Caki2 (cell line): ENCODE data around the gene ALDH4A1. TPM values are rescaled to one million over a fixed set of nuclear protein-coding genes. Genes with fewer than 3 reads are reported as not detected.

Source experiments
- DNase-seq: peaks from one replicate; pipeline ENCODE4 v3.0.0-alpha.2; 2015; ENCODE audit warnings: low read depth
- in situ Hi-C: cut with HindIII; loops from 2 replicates; pipeline ENCODE4 v1.10.0; 2016; ENCODE audit warnings: low sequenced_read_pairs, low pct_unique_long_range_greater_than_20kb, mixed read lengths
- total RNA-seq: library from RNA; depleted of rRNA; stranded (reverse); fragments of >200 nt; shearing (Covaris generic); gene quantifications from 2 replicates; pipeline ENCODE4 v1.2.3, GENCODE V29; 2014; ENCODE audit warnings: low replicate concordance

The ALDH4A1 gene
- total RNA-seq, 1 experiment from 2014 or later, result 34.8 TPM

GRCh38 chr1:18885311-18886002 lies 16.9 kb downstream of the ALDH4A1 start:
- no peak for DNase-seq
- in situ Hi-C loops, result no loop called here

DNA sequence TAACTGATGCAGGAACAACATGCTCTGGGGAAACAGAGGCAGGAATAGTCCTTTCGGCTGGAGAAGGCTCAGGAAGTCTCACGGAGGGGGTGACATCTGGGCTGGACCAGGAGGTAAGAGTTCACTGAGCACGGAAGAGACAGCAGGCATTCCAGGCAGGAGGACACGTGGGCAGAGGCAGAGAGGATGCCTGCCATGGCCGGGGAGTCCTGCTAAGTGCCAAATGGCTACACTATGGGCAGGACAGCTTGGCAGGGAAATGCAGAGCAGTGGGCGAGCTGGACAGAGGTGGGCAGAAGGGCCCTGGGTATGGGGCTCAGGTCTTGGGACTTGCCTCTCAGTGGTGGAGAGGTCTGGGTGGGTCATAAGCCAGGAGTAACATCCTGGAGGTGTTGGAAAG lies 17.6 kb downstream of the ALDH4A1 start:
- DNase-seq, result no peak
- in situ Hi-C loops, result no loop called here

GRCh38 chr1:18884419-18884717 lies 18.0 kb downstream of the ALDH4A1 start:
- in situ Hi-C loops, result no loop called here
- no peak for DNase-seq

GRCh38 chr1:18883636-18884418 lies 18.5 kb downstream of the ALDH4A1 start:
- in situ Hi-C loops, result no loop called here
- DNase-seq, result peak; percentile 49

DNA sequence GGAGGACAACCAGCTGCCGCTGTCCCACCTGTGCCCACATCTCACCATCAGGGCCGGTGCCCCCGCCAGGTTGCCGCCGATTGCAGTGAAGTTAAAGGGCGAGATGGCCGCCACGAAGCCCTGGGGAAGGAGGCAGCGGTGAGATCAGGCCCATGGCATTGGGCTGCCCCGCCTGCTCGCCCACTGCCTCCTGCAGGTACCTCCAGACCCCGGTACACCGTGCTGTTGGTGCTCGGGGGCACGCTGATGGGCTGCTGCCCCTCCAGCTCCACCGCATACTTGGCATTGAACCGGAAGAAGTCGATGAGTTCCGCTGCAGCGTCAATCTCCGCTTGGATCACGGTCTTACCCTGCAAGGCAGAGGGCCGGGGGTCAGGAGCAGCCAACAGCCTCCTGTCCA lies 19.3 kb downstream of the ALDH4A1 start:
- in situ Hi-C loops, result no loop called here
- no peak for DNase-seq

DNA sequence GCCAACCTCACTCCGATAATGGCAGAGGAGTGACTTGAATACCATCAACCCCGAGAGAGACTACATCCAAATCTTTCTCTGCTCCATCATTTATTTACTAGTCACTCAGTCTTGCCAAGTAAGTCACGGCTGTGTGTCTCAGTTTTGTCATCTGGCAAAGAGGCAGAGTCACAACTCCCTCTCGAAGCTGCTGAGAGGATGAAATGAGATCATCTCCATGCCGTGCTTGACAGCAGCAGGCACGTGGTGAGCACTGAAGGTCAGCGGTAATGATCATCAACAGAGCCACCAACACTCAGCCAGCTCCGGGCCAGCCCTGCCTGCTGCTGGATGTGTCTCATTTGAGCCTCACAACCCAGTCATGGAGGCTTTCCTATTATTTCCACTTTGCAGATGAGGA lies 19.9 kb downstream of the ALDH4A1 start:
- in situ Hi-C loops, result no loop called here
- peak; percentile 44 for DNase-seq

- in situ Hi-C loops, result no loop called here
- DNase-seq, result no peak
Measured at GRCh38 chr1:18881642-18882431, 20.5 kb downstream of the ALDH4A1 start.

DNA sequence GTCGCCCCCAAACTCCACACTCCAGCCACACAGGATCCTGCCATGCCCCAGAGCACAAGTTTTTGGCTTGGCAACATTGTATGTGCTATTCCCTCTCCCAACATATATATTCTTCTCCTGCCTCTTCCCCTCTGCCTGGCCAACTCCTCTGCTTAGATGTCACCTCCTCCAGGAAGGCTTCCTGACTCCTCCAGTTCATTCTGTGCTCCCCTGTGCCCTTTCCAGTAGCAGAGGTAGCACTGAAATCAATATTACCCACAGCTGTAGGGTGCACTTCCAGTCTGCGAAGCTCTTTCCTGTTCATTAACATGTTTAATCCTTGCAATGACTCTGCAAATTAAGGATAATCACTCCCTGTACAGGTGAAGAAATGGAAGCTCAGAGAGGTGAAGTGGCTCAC lies 21.2 kb downstream of the ALDH4A1 start:
- DNase-seq, result no peak
- in situ Hi-C loops, result no loop called here

- in situ Hi-C loops, result no loop called here
Measured at GRCh38 chr1:18880585-18880984, 21.8 kb downstream of the ALDH4A1 start.

DNA sequence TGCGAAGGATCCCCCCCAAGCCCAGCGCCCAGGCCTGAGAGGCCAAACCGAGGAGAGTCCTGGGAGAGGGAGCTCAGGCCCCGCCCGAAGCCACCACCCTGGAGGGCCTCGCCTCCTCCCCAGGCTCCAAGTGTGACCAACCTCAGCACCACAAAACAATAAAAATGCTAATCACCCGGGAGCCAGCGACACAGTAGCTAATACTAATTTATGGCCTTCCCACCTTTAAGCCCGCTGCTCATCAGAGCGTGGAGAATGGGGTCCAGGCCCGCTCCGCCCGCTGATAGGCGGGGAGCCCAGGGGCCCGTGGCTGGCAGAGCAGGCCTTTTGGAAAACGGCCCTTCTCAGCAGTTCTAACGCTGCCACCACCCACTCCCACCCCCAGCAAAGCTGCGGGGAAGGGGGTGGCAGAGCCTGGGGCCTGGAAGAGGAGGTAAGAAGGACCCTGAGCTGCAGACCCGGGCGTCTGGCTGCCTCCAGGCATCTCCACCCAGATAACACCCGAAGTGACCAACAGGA lies 22.5 kb downstream of the ALDH4A1 start:
- in situ Hi-C loops, result no loop called here
- DNase-seq, result no peak

More at GRCh38 chr1:18880585-18880984, 21.8 kb downstream of the ALDH4A1 start:
- DNase-seq, result no peak

DNA sequence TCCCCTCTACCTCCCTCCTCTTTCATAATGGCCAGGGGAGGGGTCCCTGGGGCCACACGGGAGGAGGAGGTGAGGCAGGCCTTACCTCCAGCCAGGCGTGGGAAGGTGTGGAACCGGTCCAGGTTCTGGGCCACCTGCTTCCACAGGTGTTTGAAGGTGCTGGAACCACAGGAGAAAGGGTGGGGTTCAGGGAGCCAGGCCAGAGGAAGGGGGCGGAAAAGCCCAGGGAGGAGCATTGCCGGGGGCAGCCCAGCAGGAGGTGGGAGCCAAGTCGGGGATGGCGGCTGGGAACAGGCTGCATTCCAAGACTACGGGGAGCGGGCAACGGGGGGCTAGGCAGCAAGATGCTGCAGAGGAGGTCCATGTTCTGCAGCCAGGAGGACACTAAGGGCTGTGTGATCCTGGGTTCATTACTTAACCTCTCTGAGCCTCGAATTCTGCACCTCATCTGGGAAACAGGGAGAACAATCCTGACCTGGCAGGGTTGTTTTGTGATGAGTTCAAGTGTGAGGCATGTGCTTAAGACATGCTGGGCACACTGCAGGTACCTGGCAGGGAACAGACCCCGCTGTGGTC lies 23.1 kb downstream of the ALDH4A1 start:
- in situ Hi-C loops, result no loop called here

DNA sequence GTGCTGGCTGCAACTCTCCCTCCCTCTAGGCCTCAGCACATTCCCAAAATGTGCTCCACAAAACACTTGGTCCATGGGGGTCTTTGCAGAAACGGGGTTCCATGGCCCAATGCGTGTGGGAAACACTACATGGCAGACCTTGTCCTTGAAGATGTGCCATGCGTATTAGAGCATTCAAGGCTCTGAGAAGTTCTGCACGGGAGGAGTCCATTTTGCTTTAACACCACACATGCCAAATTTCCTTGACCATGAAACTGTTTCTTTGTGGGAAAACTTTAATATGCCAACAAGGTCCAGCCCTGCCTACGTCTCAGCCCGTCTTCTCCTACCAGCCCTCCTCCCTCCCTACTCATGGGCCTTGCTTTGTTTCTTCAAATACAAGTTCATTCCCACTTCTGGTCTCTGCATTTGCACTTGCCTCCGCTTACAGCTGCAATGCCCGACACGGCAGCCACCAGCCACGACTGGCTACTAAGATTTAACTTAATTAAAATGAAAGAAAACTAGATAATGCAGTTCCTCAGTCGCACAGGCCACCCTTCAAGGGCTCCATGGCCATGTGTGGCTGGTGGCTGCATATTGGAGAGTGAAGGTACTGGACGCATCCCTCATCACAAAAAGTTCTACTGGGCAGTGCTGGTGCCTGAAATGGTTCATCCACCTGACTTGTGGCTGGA lies 23.7 kb downstream of the ALDH4A1 start:
- no peak for DNase-seq
- in situ Hi-C loops, result no loop called here

More for the DNA sequence above, 23.1 kb downstream of the ALDH4A1 start:
- no peak for DNase-seq

GRCh38 chr1:18877282-18877681 lies 25.1 kb downstream of the ALDH4A1 start:
- in situ Hi-C loops, result no loop called here
- DNase-seq, result no peak

DNA sequence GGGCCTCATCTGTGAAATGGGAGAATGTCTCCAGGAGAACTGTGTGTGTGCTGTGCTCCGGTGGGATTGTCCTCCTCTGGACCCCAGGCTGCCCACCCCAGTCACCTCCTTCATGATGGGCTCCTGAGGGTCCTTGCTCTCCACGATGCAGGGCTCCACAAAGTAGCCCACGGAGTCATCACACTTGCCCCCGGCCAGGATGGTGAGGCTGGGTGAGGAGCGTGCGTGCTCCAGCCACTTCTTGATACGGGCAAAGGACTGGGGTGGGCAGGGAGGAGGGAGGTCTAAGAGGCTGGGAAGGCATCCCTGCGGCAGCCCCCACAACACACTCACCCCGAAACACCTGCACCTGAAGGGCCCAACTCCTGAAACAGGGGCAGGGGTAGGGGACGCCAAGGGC lies 26.1 kb downstream of the ALDH4A1 start:
- in situ Hi-C loops, result no loop called here
- DNase-seq, result no peak

GRCh38 chr1:18875796-18876128 lies 26.6 kb downstream of the ALDH4A1 start:
- no peak for DNase-seq
- in situ Hi-C loops, result no loop called here

- in situ Hi-C loops, result no loop called here
- DNase-seq, result peak; percentile 44
Measured at GRCh38 chr1:18875107-18875795, 27.1 kb downstream of the ALDH4A1 start.

DNA sequence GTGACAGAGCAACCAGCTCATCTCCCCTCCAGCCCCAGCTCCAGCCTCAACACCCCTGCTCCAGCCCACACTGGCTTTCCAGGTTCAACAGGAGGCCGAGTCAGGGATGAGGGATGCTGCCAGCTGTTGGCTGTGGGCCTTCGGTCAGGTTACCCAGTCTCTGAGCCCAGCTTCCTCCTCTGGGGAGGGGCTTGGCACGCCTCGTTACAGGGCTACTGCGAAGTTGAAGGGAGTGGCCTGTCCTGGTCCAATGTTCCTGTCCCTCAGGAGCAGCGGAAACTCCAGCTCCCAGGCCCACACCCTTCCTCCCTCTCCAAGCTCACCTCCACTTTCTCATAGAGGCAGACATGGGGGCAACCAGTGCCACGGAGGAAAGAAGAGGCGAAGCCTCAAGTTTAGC lies 27.8 kb downstream of the ALDH4A1 start:
- in situ Hi-C loops, result no loop called here
- DNase-seq, result no peak

DNA sequence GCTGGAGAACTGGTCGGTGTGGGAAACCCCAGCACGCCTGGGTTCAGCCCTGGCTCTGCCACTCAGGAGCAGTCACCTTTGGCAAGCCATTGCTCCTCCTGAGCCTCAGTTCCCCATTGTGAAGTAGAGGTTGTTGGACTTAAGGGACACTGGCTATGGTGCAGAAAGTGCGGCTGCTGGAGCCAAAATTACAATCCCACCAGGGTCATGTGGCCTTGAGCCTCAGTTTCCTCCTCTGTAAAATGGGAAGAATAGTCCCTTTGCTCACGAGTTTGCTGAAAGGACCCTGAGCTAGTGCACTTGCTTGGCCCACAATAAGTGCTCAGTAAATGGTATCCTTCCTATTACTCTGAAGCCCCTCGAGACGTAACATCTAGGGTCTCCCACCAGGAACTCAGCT lies 28.3 kb downstream of the ALDH4A1 start:
- in situ Hi-C loops, result no loop called here

More for the DNA sequence above, 28.3 kb downstream of the ALDH4A1 start:
- DNase-seq, result no peak
